Bronchial epithelial cell (primary cell): ENCODE results near the gene MAGI2. TPM values are rescaled to one million over a fixed set of nuclear protein-coding genes. Genes with fewer than 3 reads are reported as not detected.

Experiments
- DNase-seq: peaks from one replicate; pipeline ENCODE4 v3.0.0-alpha.2; 2010; ENCODE audit warnings: low read depth
- FAIRE-seq: peaks from 2 replicates; lab custom pipeline; 2011; peaks lifted over from hg19 to GRCh38; lab: Jason Lieb, UNC
- H3K27me3 ChIP-seq: 2 replicates; pipeline ENCODE4 v1.5.1; 2011; ENCODE audit warnings: low read length; ENCODE audit not compliant: control insufficient read depth, insufficient read depth
- H3K36me3 ChIP-seq: 2 replicates; pipeline ENCODE4 v1.5.1; 2011; ENCODE audit warnings: low read length; ENCODE audit not compliant: control insufficient read depth, insufficient read depth
- H3K4me3 ChIP-seq: 2 replicates; pipeline ENCODE4 v1.5.1; 2011; ENCODE audit warnings: mild to moderate bottlenecking, low read depth, low read length, control low read depth
- total RNA-seq: library from RNA; depleted of rRNA; stranded (reverse); fragments of >200 nt; gene quantifications from 2 replicates; pipeline ENCODE4 v1.2.1, GENCODE V29; 2014
- TF ChIP-seq, protein P1 (sequence below): IDR thresholded peaks from 2 replicates; pipeline ENCODE4 v1.5.1; 2011; ENCODE audit warnings: mild to moderate bottlenecking, moderate library complexity, low read length, control low read depth, inconsistent platforms; ENCODE audit not compliant: insufficient read depth, severe bottlenecking

The MAGI2 gene
- total RNA-seq, 1 donor from 2014 or later: 2.6 TPM

DNA sequence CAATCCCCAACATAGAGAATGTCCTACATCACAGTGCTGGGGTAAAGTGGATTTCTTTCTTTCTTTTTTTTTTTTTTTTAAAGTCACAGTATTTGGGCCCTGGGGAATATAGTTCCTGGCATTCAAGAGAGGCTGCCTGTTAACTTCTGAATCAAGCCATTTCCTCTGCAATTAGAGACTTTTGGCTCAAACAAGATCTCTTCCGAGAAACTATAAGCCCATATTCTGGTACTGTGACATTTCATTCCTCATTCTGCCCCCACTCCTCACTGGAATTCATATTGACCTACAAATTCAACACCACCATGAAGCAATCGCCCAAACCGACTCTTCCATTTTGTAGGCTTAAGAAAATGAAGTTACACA is 1467.5 kb downstream of the MAGI2 start:
- Histone ChIP-seq H3K4me3 (no peak overlapping the region), H3K36me3 (no peaks in the 10 kb centered on the region), H3K27me3 (no peaks in the 10 kb centered on the region)
- FAIRE-seq: no peak
- TF ChIP-seq, protein P1, sequence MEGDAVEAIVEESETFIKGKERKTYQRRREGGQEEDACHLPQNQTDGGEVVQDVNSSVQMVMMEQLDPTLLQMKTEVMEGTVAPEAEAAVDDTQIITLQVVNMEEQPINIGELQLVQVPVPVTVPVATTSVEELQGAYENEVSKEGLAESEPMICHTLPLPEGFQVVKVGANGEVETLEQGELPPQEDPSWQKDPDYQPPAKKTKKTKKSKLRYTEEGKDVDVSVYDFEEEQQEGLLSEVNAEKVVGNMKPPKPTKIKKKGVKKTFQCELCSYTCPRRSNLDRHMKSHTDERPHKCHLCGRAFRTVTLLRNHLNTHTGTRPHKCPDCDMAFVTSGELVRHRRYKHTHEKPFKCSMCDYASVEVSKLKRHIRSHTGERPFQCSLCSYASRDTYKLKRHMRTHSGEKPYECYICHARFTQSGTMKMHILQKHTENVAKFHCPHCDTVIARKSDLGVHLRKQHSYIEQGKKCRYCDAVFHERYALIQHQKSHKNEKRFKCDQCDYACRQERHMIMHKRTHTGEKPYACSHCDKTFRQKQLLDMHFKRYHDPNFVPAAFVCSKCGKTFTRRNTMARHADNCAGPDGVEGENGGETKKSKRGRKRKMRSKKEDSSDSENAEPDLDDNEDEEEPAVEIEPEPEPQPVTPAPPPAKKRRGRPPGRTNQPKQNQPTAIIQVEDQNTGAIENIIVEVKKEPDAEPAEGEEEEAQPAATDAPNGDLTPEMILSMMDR: no peak
- DNase-seq: no peak

GRCh38 chr7:77985232-77985973 is 1468.1 kb downstream of the MAGI2 start:
- no peak for FAIRE-seq
- TF ChIP-seq, protein P1: no peak

GRCh38 chr7:77983973-77984372 is 1469.5 kb downstream of the MAGI2 start:
- Histone ChIP-seq H3K4me3 (no peak overlapping the region), H3K27me3 (no peaks in the 10 kb centered on the region), H3K36me3 (no peaks in the 10 kb centered on the region)
- no peak for FAIRE-seq
- TF ChIP-seq, protein P1: no peak
- no peak for DNase-seq

More at GRCh38 chr7:77985232-77985973, 1468.1 kb downstream of the MAGI2 start:
- DNase-seq: no peak
- Histone ChIP-seq H3K36me3 (no peaks in the 10 kb centered on the region), H3K27me3 (no peaks in the 10 kb centered on the region), H3K4me3 (no peak overlapping the region)

DNA sequence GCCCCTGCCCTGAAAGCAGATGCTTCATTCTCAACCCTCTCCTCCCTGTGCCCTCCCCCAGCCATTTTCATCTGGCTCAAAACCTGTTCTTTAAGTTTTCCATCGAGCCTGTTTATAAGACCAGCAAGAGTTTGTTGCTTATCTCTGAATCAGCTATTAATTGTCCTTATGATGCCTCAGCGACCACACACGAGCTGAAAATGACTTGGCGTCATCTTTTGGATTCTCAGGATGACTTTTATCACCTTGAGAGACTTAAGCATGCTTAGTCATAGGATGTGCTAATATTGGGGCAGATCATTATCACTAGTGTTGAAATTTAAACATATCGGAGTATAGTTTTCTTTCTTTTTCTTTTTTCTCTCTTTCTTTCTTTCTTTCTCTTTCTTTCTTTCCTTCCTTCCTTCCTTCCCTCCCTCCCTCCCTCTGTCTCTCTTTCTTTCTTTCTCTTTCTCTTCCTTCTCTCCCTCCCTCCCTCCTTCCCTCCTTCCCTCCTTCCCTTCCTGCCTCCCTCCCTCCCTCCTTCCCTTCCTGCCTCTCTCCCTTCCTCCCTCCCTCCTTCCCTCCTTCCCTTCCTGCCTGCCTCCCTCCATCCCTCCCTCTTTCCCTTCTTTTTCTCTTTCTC is 1470.4 kb downstream of the MAGI2 start:
- Histone ChIP-seq H3K27me3 (no peaks in the 10 kb centered on the region), H3K36me3 (no peaks in the 10 kb centered on the region), H3K4me3 (no peak overlapping the region)
- DNase-seq: peak; percentile 32
- no peak for FAIRE-seq
- TF ChIP-seq, protein P1: no peak

DNA sequence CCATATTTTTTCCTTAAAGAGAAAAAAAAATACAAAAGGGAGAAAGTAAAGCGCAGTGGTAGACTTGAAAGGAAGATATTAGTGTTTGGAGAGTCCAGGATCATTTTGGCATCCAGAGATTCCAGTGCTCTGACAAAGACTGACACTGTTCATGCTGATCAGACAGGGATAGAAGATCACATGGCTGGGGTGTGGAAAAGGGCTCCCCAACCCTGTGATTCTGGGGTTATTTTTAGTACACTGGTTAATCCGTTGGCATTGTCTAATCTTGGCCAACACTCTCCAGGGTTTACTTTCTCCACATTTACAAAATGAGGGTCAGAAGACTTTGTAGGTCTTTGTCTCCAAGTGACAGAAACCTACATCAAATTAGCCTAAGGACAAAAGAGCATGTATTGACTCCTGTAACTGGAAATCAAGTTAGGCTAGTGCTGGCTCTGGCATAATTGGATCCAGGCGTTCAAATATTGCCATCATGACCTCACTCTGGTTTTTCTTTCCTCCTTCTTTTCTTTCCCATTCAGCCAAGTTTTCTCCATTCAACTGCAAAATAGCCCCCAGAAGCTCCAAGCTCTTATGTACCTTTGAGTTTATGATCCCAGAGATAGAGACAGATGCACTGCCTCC is 1473.3 kb downstream of the MAGI2 start:
- TF ChIP-seq, protein P1: no peak
- H3K36me3 ChIP-seq: no peaks in the 10 kb centered on the region
- FAIRE-seq: no peak

More for the DNA sequence above, 1473.3 kb downstream of the MAGI2 start:
- Histone ChIP-seq H3K27me3 (no peaks in the 10 kb centered on the region), H3K4me3 (no peak overlapping the region)
- DNase-seq: no peak
